H1 (cell line): Measurements from ENCODE around the gene YIF1B. TPM values are rescaled to one million over a fixed set of nuclear protein-coding genes. Genes with fewer than 3 reads are reported as not detected.

Experiments
- BRCA1 ChIP-seq: IDR thresholded peaks from 2 replicates; pipeline ENCODE4 v1.6.1; 2012; ENCODE audit warnings: low read depth, low read length, improper control_type of control experiment
- GTF2F1 ChIP-seq: IDR thresholded peaks from 2 replicates; pipeline ENCODE4 v1.6.1; 2012; ENCODE audit warnings: low read depth, low read length, improper control_type of control experiment, borderline replicate concordance
- HDAC2 ChIP-seq, 2 experiments: fragments of 300-600 bp in 1 of 2; sonication (generic) in 1 of 2; IDR thresholded peaks; 2 replicates each; pipeline ENCODE4 v1.6.1; 2011 to 2012; ENCODE audit warnings: low read depth in 2 of 2, low read length in 2 of 2, mild to moderate bottlenecking in 2 of 2, moderate library complexity in 2 of 2, borderline replicate concordance in 1 of 2, inconsistent platforms in 1 of 2
- PHF8 ChIP-seq: fragments of 200-600 bp; sonication (generic); conservative IDR thresholded peaks from 2 replicates; pipeline ENCODE4 v1.7.1; 2012; ENCODE audit warnings: low read depth, mild to moderate bottlenecking, inconsistent platforms, low read length, moderate library complexity
- POU5F1 ChIP-seq: IDR thresholded peaks from 2 replicates; pipeline ENCODE4 v1.6.1; 2011; ENCODE audit warnings: low read depth, mild to moderate bottlenecking, low read length, moderate library complexity
- RBBP5 ChIP-seq: IDR thresholded peaks from 2 replicates; pipeline ENCODE4 v1.7.1; 2012; ENCODE audit warnings: low read depth, mild to moderate bottlenecking, inconsistent platforms, low read length, moderate library complexity, borderline replicate concordance
- polyA plus RNA-seq, 7 experiments: library from polyadenylated mRNA; depleted of rRNA in 3 of 7; stranded (reverse) in 5 of 7; unstranded in 2 of 7; fragments of >200 nt in 5 of 7; fragments of 200-250 nt in 2 of 7; gene quantifications; 1 replicate in 5 of 7; 2 replicates in 1 of 7; 4 replicates in 1 of 7; pipeline versions ENCODE4 v1.2.1 to v1.2.3, GENCODE V29; 2011 to 2013; ENCODE audit warnings: missing spikeins in 2 of 7, mixed read lengths in 2 of 7
- total RNA-seq: library from RNA; stranded (reverse); fragmentation: NEBNext Ultra II Directional; extraction: Animal tissue kit (Norgen Biotek cat#: 25700); gene quantifications from 2 replicates; pipeline ENCODE4 v1.2.1, GENCODE V29; 2021
- TF ChIP-seq, protein P1 (sequence below): IDR thresholded peaks from 2 replicates; pipeline ENCODE4 v1.6.1; 2011; ENCODE audit warnings: low read length, improper control_type of control experiment
- TF ChIP-seq, protein P2 (sequence below): IDR thresholded peaks from 2 replicates; pipeline ENCODE4 v1.6.1; 2012; ENCODE audit warnings: inconsistent platforms

YIF1B gene
- total and polyA plus RNA-seq, 2 of the 8 experiments (the other 6 are each of a cell fraction or from before 2014, with no cell fraction given), result 89.6 to 305 TPM

GRCh38 chr19:38358071-38358470 is 42.3 kb upstream of the YIF1B start (continued):
- TF ChIP-seq BRCA1 (no peak), PHF8 (no peak), RBBP5 (no peak), GTF2F1 (no peak), POU5F1 (no peak), HDAC2 (IDR thresholded peaks at IDR 0.05; ENCODE audit: borderline replicate concordance in 1 of 2, low read depth in 2 of 2, low read length in 2 of 2) (no peak)
- TF ChIP-seq, protein P1, sequence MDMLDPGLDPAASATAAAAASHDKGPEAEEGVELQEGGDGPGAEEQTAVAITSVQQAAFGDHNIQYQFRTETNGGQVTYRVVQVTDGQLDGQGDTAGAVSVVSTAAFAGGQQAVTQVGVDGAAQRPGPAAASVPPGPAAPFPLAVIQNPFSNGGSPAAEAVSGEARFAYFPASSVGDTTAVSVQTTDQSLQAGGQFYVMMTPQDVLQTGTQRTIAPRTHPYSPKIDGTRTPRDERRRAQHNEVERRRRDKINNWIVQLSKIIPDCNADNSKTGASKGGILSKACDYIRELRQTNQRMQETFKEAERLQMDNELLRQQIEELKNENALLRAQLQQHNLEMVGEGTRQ, result no peak
- TF ChIP-seq, protein P2, sequence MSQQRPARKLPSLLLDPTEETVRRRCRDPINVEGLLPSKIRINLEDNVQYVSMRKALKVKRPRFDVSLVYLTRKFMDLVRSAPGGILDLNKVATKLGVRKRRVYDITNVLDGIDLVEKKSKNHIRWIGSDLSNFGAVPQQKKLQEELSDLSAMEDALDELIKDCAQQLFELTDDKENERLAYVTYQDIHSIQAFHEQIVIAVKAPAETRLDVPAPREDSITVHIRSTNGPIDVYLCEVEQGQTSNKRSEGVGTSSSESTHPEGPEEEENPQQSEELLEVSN, result no peak
